Heart left ventricle (tissue), 13 donors: Measurements from ENCODE around the gene MYO10.

Experiments used
- CTCF ChIP-seq, 12 donors: fragments of 200-600 bp; sonication (generic) in 4 of 12; IDR thresholded peaks; one replicate each; pipeline versions ENCODE4 v1.5.0 to v1.8.0; 2018 to 2022; ENCODE audit warnings: antibody characterized with exemption in 12 of 12, mild to moderate bottlenecking in 5 of 12
- POLR2A ChIP-seq, 2 donors: fragments of 450-650 bp; IDR thresholded peaks; one replicate each; pipeline ENCODE4 v1.6.1; 2017; ENCODE audit warnings: antibody characterized with exemption in 2 of 2, mild to moderate bottlenecking in 2 of 2, moderate library complexity in 2 of 2
- donor health status: ischemic (EF 13 %, LVEDD 7.1; RV severe dilation, severe dysfunction).
- donor health status: DM: no; HTN: yes; CAD: no.
- donor health status: DM: no; HTN: no; CAD: no.
- donor health status: ischemic (EF 25% LVEDD 6.9; RV normal size, moderate dysfunction).
- donor health status: ischemic (EF 25% LVEDD 5.7; RV mildly dilated, moderate dysfunction).
- donor health status: ischemic (EF 35%, LVEDD 5.7; RV mildly dilated, moderate dysfunction).
- donor health status: nonischemic (EF 11% LVEDD 7.7; RV severe dilation, severe dysfunction).
- donor health status: DM: yes; HTN: yes; CAD: no.
- donor health status: PGD.
- donor health status: ischemic (EF 29% LVEDD 5.4; RV normal size, mild dysfunction).
- donor health status: nonischemic (EF 23%, LVEDD 6.1; RV moderate dilation, normal function).

DNA sequence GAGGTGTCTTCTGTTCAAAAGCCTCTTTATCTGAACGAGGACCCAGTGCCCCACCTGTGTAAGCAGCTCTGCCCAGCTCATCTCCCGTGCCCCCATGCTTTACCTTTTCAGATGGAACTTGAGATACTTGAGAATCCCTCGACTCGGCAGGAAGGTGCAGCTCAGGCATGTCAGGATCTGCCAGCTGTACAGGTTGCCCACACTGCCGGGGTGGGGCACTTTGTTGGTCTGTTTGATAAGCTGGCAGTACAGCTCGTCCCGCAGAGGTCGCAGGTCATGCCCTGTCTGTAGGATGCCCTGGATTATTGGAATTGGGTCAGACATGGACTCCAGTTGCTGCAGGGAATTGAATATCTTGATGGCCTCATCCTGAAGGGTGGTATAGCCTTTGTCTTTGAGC, 261.3 kb downstream of the MYO10 start:
- no peak for TF ChIP-seq CTCF (IDR thresholded peaks at IDR 0.05)
- no peak for TF ChIP-seq POLR2A (IDR thresholded peaks at IDR 0.05)
